Hypothalamus (tissue), 51 donors: ENCODE measurements around the gene KLK11.

Experiments used
- DNase-seq, 51 donors: peaks; one replicate each; lab custom pipeline; 2025; lab: John Stamatoyannopoulos, UW

KLK11 gene, protein sequence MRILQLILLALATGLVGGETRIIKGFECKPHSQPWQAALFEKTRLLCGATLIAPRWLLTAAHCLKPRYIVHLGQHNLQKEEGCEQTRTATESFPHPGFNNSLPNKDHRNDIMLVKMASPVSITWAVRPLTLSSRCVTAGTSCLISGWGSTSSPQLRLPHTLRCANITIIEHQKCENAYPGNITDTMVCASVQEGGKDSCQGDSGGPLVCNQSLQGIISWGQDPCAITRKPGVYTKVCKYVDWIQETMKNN

DNA sequence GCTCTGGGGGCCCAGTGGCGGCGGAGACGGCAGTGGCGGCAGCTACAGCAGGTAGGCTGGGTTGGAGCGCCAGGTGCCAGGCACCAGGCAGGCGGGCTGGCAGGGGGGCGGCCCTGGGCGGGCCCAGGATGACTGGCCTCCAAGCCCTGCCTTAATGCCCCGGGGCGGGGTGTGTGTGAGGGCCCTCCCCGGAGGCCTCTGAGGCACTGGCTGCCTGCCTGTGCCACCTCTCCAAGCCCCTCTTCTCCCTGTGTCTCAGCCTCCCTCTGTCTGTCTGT lies at the start of gene KLK11:
Gene KLK11, minus strand, starts transcription at position 63 of the 278 bp plus-strand sequence. CDS start 985 bp downstream, outside the sequence.
- no peak for DNase-seq

DNA sequence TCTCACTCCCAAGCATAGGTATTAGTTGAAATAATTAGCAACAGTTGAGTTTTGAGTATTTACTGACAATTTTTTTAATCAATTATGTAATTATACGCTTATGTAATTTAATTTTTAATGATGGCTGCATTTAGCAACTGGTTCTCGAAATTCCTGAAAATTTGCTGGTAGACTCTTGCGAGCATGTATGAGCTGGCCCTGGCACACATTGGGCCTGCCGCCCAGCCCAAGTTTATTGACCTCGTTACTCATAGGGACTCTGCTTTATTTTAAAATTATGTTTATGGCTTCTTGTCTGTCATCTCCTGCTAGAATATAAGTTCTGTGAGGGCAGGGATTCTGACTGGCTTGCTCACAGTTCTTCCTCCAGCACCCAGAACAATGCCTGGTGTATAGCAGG lies 49.6 kb upstream of the KLK11 start:
- DNase-seq: no peak

DNA sequence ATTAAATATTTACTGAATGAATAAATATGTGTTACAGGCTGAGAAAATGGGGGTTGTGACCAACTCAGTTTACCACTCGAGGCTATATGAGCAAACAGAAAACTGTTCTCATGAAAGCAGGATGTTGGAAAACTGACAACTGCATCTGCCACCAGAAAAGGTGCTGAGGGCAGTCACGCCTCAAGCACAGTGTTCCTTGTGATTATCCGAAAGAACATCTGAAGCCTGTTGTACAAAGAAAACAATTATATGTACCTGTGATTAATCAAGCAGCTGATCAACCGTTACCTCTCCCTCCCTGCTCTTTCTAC lies 44.6 kb upstream of the KLK11 start:
- DNase-seq: no peak

DNA sequence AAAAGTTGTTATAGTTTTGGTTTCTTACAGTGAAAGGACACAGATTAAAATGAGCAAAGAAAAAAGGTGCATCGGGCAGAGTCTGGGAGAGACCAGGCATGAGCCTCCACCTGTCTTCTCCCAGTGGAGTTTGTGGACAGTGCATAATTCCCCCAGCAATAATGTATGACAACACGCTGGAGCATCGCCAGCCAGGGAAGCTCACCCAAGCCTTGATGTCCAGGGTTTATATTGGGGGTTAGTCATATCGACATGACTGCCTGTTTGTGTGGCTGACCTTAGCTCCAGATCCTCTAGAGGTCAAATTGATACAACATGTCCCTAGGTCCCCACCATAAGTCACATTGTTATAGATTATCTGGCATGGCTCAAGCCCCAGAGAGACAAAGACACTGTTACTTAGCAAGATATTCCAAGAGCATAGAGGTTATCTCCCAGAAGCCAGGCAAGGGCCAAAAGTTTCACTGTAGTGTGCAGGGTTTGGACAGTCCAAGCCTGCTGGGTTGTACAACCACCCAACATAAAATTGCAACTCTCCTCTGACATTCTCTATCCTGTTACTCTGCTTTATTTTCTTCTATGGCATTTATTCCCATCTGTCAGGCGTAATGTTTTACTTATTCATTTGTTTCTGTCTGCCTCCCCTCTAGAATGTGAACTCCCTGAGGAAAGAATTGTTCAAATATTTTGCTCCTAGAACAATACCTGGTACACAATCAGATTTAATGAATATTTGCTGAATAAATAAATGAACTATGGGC lies 44.1 kb upstream of the KLK11 start:
- no peak for DNase-seq

DNA sequence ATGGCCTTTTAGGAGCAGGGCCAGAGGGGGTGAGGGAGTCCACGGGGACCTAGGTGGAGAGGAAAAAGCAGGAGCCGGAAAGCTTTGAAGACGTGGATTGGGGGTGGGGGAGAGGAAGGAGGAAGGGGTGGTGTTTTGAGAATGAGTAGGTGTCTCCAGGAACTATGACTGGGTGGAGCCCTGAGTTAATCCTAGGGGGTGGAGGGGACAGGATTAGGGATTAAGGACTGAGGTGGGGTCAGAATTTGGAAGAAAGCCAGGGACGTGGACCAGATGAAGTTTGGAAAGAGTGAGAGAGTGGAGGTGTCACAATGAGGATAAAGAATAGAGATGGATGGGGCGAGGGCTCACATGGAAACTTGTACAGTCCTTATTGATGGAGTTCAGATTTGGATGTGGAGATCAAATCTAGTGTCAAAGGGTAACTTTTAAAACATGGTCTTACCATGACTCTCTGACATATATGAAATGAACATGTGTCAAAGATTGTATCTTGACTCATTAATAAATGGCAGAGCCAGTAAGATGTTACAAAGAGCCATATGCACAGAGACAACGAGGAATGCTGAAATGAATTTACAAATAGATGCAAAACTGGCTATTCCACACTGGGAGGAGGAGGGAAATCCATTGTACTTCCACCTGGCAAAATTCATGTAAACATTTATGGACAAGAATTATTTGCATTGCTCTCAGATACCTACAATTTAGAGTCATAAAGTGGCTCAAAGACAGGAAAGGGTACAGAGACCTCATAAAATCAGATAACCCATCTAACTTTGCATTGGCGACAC lies 40.2 kb upstream of the KLK11 start:
- no peak for DNase-seq

DNA sequence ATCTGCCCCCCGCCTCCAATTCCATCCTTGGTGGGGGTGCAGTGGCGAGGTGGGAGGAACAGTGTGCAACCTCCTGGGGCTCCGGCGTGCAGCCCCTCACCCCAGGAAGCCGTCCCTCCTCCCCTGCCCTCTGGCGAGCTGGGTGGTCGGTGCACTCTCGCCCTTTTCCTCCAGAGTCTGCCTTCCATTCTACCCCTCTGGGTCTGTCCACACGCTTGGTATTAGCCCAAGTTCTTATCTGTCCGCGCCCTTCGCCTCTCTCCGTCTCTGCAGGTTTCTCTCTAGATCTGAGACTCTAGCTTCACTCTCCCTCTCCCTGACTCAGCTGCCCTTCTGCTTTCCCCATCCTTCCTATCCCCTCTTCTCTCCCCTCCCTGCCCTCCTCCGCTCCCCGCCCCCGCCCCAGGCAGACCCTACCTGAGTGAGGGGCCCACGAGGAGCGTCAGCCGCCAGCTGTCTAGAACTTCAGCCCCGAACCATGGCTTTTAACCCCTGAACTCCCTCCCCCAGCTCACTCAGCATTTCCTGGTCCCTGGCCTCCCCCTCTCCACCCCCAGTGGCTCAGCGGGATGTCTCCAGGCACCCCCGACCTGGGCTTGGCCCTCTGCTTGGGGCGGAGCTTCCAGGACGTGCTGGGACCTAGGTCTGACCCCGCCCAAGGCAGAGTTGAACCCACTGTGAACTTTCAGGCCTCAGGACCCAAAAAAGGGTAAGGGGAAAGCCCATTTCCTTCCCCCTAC lies 39.0 kb upstream of the KLK11 start:
- DNase-seq: no peak

DNA sequence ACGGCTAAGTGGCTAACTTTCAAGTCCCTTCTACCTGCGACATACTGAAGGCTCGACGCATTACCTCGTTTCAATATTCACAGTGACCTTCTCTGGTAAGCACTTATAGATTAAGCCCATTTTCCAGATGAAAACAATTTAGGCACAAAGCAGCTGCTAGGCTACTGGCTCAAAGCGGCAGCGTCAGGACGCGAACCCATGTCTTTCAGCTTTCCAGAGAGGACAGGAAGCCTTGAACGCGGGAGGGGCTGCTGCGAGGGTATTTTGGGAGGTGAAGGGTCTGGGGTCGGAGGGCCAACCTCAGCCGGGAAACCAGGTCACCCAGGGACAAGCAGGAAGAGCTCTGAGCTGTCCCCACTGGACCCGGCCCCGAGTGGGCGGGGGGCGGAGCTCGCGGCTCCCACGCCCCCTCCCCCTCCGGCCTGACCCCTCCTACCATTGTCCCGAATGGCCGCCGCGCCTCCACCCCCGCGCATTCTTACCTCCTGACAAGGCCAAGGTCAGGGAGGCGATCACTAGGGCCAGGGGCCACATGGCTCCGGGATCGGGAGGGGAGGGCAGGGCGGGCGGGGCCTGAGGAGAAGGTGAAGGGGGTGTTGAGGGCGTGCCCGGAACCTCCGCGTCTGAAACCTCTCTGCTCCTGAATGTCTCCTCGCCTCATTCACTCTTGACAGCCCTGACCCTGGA lies 38.3 kb upstream of the KLK11 start, which contains the start of gene KLK13:
Gene KLK13, minus strand, starts transcription at position 559 of the 687 bp plus-strand sequence. Its CDS starts 25 bp downstream, at position 534.
- no peak for DNase-seq

DNA sequence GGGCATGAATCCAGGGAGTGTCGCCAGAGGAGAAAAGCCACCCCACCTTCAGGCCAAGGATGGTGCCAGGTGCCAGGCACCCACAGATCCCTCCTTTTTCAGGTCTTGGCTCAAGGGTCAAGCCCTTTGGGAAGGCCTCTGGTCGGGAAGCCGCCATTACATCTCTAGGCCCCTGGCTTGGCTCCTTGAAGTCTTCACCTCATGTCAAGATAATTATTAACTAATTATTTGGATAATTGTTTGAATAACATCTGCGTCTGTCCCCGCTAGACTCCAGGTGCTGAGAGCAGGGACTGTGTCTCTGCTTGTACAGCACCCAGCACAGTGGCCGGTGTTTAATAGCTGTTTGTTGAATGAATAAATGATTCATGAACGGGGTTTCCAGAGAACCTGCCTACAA lies 37.2 kb upstream of the KLK11 start:
- DNase-seq: no peak

DNA sequence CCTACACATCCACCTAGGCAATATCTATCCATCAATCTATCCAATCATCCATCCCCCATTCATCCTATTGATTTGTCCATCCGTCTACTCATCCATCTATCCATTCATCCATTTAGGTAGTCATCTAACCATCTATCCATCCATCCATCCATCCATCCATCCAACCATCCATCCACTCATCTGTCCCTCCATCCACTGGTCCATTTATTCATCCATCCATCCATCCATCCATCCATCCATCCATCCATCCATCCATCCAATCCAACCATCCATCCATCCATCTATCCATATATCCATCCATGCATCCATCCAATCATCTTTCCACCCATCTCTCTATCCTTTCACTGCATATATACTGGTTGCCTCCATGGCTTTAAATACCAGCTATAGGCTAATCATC lies 34.6 kb upstream of the KLK11 start:
- no peak for DNase-seq

DNA sequence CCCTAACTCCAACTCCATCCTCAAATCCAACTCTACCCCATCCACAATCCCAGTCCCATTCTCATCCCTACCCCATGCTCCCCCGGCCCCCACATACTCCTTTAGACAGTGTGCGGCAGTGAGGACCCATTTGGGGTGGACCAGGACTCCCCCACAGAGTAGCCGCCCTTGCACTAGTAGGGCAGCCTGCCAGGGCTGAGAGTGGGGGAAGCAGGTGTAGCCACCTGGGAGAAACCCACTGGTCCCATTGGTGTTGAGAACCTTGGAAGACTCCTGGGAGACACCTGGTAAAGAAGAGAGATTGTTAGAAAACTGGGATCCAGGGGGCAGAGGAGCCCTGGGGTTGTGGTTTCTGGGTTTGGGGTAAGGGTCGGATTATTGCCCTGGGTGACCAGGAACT lies 33.9 kb upstream of the KLK11 start:
- no peak for DNase-seq

DNA sequence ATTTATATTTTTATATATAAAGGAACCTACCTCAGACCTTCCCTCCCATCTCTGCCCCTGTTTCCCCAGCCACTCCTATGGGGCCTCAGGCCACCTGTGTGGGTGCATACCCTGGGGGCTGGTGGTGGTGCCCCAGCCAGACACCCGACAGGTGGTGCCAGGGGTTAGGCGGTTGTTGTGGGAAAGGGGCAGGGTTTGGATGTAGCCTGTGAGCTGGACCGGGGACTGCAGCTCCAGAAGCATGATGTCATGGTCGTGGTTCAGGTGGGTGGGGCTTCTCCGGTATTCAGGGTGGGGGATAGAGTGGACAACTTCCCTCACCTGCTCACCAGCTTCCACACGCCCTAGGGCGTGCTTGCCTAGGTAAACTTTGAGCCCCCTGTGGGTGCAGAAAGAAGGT lies 33.3 kb upstream of the KLK11 start:
- no peak for DNase-seq

DNA sequence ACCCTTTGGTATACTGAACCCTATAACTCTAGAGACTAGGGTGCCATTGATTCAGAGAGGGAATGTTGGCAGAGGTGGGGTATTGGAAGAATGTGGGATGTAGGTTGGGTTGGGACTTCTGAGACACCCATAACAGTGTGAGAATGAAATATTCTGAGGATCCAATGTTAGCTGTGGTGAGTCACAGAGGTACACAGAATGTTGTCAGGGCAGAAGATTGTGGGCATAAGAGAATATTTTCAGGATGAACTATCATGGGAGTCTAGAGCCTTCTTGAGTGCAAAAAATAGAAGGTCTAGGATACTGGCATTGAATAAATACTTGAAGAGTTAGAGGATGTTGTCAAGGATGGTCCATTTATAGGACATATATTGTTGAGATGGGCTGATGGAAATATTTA lies 29.4 kb upstream of the KLK11 start:
- no peak for DNase-seq

DNA sequence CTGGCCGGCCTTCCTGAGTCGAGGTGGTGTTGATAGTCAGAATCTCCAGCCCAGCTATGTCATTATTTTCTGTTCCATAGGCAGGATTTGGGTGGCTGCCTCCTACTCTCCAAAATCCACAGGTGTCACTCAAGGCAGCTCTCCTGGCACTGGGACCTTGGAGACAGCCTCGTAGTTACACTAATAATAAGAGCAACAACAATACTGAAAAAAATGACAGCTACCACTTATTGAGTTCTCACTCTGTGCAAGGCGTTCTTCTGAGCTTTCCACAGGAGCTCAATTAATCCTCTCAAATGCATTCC lies 20.6 kb upstream of the KLK11 start:
- DNase-seq: peak in 1 of 51 donors; percentile 3

DNA sequence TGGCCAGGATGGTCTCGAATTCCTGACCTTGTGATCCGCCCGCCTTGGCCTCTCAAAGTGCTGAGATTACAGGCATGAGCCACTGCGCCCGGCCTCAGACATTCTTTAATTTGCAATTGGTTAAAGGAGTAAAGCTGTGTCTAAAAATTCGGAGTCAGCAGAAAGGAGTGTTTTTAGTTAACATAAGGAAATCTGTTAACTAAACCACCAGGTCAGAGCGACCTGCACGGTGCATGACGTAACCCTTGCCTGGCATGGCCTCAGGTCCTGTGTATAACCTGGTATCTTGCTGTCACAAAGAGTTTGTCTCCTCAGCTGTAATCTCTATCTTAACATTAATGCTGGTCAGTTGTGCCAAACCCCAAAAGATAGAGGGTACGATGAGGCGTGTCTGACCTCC lies 17.9 kb upstream of the KLK11 start:
- DNase-seq: no peak

DNA sequence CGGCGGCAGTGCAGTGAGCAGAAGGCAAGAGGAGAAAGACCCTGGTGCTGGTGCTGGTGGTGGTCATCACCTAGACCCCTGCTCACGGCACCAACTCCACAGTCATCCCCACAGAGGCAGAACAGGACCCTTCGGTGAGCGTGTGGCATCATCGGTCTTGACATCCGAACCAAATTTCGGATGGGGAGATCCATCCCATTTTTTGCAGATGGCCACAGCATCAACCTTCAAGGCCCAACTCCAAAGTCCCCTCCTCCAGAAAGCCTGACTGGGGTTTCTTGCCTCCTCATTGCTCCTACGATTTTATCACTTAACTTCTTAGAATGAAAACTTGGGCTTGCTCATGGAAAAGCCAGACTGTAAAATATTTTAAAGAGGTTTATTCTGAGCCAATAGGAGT lies 17.1 kb upstream of the KLK11 start:
- DNase-seq: no peak

DNA sequence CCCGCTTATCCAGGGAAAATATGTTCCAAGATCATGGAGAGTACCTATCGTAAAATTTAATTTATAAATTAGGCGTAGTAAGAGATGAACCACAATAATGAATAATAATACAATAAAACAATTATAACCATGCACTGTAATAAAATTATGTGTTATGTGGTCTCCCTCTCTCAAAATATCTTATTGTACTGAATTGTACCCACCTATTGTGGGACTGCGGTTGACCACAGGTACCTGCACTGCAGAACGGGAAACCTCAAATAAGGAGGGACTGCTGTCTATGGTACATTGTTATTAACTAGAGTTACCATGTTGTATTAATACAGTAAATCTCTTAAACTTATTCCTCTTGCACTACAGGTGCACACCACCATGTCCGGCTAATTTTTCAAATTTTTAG lies 13.7 kb upstream of the KLK11 start:
- DNase-seq: no peak

DNA sequence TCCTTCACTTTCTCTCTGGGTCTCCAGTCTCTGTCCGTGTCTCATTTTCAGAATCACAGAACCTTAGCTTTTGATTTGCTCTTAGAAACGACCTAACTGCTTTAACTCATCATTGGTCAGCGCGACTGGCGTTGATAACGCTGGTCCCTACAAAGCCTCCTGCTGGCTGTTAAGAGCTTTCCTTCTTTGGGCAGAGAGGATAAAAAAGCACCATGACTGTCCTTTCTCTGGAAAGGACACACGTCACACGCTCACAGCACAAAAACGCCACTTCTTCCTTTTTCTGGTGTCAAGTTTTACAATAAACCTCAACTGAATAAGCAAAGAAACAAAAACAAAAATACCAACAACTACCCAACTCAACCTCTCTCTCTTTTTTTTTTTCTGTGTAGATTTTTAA lies 10.1 kb upstream of the KLK11 start:
- DNase-seq: no peak

DNA sequence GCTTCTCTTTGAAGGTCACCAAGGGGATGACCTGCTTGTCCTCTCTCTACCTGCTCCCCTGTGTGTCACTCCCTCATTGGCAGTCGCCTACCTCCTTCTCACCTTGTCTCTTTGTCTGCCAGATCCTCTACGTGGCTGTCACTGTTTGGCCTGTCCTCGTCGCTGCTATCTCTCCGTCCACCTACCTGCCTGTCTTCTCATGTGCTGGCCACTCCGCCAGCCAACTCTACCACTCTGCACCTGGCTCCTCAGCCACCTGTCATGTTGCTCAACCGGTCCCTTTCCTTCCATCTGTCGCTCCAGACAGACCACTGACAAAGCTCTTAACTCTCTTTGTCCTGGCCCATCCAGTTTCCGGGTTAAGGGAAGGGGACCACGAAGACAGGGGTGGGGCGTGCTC lies 8.3 kb upstream of the KLK11 start, which contains the start of gene KLK12:
Gene KLK12, minus strand, starts transcription at position 299 of the 400 bp plus-strand sequence. CDS start 381 bp downstream, outside the sequence.
- no peak for DNase-seq

DNA sequence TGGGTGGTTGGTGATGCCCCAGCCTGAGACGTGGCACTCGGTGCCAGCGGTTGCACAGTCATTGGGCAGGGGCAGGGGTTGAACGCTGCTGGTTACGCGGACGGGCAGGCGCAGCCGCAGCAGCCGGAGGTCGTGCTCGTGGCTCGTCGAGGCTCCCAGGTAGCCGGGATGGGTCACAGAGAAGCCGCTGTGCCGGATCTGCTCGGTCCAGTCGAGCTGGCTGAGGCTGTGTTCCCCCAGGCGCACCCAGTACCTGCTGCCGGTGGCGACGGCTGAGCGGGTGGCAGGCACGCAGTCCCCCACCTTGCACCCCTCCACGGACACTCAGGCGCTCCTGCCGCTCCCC lies 5.4 kb upstream of the KLK11 start:
- no peak for DNase-seq

DNA sequence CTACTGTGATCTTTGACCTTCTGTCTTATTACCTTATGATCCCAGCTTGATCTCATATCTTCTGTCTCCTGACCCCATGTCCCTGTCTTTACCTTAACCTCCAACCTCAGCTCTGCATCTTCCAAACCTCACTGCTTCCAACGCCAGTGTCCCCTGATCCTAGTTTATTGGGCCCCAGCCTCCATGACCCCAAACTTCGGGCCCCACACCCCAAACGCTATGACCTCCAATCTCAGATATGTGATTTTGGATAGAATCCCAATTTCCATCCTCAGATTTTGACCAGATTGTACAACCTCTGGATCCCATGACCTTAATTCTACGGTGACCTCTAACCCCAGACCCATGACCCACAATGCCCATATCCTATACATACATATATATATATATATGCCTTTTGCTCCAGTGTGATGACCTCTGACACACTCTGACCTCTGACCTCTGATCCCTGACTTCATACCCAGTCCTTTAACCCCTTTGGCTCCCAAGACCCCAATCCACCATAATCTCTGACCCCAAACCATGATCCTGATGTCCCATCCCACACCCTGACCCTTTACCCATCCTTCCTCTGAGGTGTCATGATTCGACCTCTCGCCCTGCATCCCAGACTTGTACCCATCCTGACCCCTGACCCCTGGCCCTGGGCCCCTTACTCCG lies 4.9 kb upstream of the KLK11 start:
- DNase-seq: no peak
